SU-DHL-6 (cell line): ENCODE measurements around the gene SH3RF2.

ENCODE experiments used
- CTCF ChIP-seq: fragments of 200-600 bp; sonication (generic); IDR thresholded peaks from one replicate; pipeline ENCODE4 v1.5.1; 2017; ENCODE audit warnings: antibody characterized with exemption, mild to moderate bottlenecking, low read length, moderate library complexity; ENCODE audit not compliant: insufficient read depth, poor library complexity, severe bottlenecking
- EZH2phosphoT487 ChIP-seq: fragments of 200-600 bp; sonication (generic), shearing (Covaris generic); conservative IDR thresholded peaks from 2 replicates; pipeline ENCODE4 v1.6.1; 2018; ENCODE audit warnings: mild to moderate bottlenecking, antibody characterized with exemption, low read length, moderate library complexity, mixed read lengths

DNA sequence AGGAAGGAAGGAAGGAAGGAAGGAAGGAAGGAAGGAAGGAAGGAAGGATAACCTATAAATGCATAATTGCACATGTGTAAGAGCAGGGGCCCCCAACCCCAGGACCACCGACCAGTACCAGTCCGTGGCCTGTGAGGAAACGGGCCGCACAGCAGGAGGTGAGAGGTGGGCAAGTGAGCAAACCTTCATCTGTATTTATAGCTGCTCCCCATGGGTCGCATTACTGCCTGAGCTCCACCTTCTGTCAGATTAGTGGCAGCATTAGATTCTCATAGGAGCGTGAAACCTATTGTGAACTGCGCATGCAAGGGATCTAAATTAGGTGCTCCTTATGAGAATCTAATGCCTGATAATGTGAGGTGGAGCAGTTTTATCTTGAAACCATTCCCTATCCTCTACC is 66.1 kb downstream of the SH3RF2 start:
- TF ChIP-seq CTCF (no peak), EZH2phosphoT487 (no peak)
